CD4-positive, alpha-beta T cell treated with Interleukin-10 for 1 hour (primary cell): ENCODE measurements around the gene MS4A4E.
"Not testable (repeated sequence)": the region's sequence is repeated elsewhere in the genome, so short reads cannot be mapped to it uniquely, and the experiment has no call there.

ENCODE experiments used
- DNase-seq: peaks from one replicate; pipeline ENCODE4 v3.0.0-alpha.2; 2020

Gene MS4A4E

GRCh38 chr11:60242740-60243239, at the start of gene MS4A4E:
Gene MS4A4E (minus strand): TSS chr11:60243137. CDS start chr11:60230055, 13,082 bp downstream.
- DNase-seq = no peak

- DNase-seq = no peak
Observed at GRCh38 chr11:60292145-60292544, 49.2 kb upstream of the MS4A4E start.

- no peak for DNase-seq
Observed at GRCh38 chr11:60288531-60288930, 45.6 kb upstream of the MS4A4E start.

DNA sequence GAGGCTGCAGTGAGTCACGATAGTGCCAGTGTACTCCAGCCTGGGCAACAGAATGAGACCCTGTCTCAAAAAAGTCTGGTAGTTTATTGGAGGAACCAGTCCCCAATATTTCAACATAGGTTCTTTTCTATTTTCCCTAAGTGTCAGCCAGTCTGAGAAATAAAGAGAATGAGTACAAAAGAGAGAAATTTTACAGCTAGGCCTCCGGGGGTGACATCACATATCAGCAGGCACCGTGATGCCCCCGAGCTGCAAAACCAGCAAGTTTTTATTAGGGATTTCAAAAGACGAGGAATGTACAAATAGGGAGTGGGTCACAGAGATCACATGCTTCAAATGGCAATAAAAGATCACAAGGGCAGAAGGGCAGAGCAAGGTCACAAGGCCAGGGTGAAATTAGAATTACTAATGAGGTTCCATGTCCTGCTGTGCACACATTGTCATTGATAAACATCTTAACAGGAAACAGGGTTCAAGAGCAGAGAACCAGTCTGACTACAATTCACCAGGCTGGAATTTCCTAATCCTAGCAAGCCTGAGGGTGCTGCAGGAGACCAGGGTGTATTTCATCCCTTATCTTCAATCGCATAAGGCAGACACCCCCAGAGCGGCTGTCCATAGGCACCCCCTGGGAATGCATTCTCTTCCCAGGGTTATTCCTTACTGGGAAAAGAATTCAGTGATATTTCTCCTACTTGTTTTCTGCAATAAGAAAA, 42.6 kb upstream of the MS4A4E start:
- not testable (repeated sequence) for DNase-seq

DNA sequence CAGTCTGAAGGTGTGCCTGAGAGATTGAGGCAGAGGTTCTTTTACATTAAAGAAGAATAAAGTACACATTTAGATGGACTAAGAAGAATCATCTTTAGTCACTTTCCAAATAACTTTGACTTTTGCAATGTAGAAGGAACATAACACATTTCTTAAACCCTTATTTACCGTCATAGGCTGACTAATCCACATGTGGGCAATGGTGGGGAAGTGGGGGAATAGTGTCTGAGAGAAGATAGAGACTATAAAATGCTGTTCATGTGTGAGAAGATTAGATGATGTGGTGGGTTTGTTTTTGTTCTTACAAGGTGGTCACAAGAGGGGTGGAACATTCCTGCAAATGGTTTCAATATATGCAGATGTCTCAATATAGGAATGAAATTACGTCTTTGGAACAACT, 39.3 kb upstream of the MS4A4E start:
- no peak for DNase-seq

GRCh38 chr11:60281485-60281884, 38.5 kb upstream of the MS4A4E start:
- DNase-seq = no peak

DNA sequence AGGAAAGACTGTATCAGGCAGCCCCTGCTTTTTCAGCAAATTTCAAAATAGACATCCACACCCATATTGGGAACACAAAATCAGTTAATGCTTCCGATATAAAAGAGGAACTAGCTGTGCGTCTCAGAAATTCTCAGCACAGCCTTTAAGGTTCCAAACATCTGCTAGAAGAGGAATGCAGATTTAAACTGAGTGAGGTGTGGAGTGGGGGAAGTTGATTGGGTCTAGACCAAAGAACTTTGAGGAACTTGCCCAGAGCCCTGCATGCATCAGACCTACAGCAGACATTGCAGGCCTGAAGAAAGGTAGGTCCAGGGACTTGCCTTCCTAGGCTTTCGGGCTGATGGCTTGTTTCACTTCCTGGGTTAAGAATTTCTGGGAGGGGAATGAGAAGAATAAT, 37.5 kb upstream of the MS4A4E start, which contains the start of gene MS4A4A:
TSS of gene MS4A4A (plus strand) at position 255 of the 400 bp plus-strand sequence. CDS start at position 265, 10 bp downstream.
- DNase-seq = peak; percentile 17

DNA sequence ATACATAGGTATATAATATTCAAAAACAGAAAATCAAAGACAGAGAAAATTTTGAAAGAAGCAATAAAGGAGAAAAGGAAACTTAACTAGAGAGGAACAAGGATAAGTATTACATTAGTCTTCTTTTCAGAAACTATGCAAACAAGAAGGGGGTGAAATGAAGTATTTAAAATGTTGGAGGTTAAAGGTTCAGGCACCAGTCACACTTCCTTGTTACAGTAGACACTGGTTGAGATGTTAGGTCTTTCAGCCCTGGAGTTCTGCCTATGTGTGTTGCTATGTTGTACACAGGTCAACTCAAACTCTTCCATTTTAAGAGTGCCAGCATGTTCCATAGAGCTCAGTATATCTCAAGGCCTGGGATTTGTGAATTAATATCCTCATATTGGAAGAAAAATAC, 31.5 kb upstream of the MS4A4E start:
- DNase-seq = no peak

DNA sequence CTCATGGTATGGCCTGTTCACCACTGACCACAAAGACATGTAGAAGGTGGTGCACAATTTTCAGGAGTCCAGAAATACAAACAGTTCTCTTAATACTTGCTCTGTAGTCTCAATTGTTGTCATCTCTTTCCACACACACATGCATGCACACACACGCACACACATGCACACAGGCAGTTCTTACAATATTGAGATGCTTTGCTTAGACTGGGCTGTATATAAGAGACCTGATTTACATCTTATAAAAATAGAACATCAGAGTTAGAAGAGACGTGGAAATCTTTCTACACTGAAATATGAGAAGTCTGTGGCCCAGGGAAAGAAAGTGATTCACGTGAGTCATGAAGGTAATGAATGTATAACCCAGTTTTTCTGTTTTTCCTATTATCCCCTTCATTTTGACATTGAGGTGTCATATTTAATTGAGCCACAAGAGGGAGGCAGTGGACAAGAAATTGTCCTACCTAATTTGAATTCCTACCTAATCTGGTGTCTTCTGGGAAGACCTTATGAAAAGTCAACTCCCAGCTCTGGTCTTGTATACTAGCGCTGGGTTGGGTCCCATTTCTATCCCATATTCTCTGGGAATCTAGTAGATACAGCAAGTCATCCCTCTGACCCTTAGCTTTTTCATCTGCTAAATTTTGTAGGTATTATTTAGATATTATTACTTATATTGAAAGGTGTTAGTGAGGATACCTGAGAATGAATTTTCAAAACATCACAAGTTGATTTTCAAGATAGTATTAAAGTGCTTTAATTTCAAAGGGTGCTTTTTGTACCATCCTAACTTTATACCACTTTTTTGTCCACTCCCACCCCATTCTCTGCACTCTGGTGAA, 22.7 kb upstream of the MS4A4E start:
- peak; percentile 31 for DNase-seq

- DNase-seq = no peak
Observed at GRCh38 chr11:60264644-60265043, 21.7 kb upstream of the MS4A4E start.

DNA sequence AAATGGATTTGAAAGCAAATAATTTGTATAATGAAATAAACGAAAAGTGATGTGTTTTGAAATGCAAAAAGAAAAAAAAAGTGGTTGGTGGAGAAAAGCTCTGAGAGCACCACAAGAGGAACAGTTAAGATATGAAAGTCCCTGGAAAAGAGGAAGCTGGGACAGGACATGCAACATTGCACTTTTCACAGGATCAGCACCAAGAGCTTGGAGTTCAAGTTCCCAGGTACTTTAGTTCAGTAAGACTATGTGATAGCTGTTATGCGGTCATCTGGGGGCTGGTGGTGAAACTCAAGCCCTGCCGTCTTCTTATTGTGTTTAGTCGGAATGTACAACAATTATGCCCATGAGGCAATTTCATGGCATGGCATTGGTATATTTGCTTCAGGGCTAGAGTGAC, 20.5 kb upstream of the MS4A4E start:
- no peak for DNase-seq

GRCh38 chr11:60261014-60261413, 18.1 kb upstream of the MS4A4E start:
- DNase-seq = no peak

- DNase-seq = no peak
Observed at GRCh38 chr11:60257956-60258722, 15.2 kb upstream of the MS4A4E start.

DNA sequence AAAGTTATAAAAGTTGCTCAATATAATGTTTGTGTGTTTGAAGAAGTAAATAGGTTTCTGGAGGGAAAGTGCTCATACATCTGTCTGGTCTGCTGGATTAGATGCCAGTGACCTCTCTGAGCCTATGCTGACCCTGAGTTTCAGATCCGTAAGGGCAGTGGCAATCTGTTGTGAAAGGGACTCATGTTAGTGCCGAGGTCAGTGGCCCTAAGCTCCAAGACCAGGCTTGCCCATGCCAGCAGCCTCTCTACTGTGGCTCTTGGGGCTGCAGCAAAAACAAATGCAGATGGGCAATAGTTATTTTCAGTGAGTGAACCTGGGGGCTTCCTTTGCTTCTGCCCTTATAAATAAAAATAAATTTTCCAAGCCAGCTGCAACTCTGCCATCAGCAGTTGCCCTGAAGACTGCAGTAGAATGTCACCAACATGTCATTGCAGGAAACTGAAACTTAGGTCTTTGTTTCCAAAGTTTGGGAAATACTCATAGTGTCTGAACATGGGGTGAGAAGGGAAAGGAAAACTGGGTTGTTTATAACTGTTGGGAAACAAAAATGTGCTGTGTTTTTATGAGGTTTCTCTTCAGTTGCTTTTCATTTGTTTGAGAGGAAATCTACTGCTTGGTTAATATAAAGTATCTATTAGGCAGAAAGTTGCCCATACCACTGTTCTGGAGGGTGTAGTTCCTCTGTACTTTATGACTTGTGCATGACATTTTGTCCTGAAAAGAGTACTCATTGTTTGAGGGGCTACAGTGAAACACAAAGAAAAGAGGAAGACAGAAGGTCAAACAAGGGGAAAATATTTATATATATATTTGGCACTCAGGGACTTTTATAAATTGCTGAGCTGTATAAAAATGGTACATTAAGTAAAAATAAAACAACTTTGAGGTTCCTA, 9.5 kb upstream of the MS4A4E start:
- no peak for DNase-seq

GRCh38 chr11:60251485-60252212, 8.7 kb upstream of the MS4A4E start:
- DNase-seq = peak; percentile 34

- no peak for DNase-seq
Observed at GRCh38 chr11:60241786-60242185, 1.2 kb downstream of the MS4A4E start.

GRCh38 chr11:60240662-60241061, 2.3 kb downstream of the MS4A4E start:
- DNase-seq = no peak

DNA sequence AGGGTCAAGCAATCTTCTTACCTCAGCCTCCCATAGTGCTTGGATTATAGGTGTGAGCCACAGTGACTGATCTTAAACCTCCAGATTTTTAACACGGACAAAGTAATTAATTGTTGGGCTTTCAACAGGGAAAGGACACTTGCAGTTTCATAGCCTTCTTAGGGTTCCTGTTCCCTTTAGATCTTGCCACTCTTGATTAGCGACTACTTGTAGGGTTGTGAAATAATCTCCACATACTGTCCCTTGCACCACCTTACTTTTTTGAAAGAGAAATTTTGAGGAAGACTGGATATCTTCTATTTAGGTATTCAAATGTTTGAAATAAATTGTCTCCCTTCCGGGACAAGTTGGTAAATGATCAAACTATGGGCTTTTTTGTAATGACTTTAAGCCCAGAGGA, 7.6 kb downstream of the MS4A4E start:
- DNase-seq = no peak

DNA sequence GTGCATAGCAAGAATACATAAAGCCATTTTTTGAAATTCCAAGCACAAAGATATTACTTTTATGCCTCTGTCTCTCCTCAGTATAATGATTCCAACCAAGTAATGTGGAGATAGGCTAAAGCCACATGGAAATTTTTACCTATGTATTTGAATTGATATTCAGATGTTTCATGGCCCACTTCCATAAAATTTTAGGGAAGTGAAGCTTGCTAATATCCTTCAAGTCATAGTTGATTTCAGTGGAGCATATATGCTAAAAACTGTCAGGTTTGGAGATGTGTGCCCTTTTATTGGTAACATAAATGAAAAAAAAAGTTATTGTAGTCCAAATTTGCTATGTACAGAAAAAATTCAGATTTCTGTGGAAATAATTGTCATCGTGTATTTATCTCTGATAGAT, 12.3 kb downstream of the MS4A4E start:
- no peak for DNase-seq

DNA sequence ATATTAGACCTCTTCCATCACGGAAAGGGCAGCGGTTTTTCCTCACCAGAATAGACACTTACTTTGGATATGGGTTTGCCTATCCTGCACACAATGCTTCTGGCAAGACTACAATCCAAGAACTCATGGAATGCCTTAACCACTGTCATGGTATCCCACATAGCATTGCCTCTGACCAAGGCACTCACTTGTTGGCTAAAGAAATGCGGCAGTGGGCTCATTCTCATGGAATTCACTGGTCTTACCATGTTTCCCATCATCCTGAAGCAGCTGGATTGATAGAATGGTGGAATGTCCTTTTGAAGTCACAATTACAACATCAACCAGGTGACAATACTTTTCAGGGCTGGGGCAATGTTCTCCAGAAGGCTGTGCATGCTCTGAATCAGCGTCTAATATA, 20.8 kb downstream of the MS4A4E start:
- no peak for DNase-seq

DNA sequence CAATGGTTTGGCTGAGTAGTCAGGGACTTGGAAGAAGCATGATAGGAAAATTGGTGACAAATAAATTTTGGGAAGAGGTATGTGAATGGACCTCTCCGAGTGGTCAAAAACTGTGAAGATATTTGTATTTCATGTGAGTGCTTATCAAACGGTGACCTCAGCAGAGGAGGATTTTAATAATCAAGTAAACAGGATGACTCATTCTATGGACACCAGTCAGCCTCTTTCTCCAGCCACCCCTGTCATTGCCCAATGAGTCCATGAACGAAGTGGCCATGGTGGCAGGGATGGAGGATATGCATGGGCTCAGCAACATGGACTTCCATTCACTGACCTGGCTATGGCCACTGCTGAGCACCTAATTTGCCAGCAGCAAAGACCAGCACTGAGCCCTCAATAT, 21.2 kb downstream of the MS4A4E start:
- DNase-seq = no peak
